ENCODE measurements around the gene CMIP.
A peak's percentile ranks its signal among the peaks of the same experiment; 100 is the strongest.

CMIP gene

GRCh38 chr16:81484908-81485624 lies 40.5 kb downstream of the CMIP start:
- no peak for DNase-seq (ENCODE audit: low read depth in 2 of 2)
- no peak overlapping the region for H3K4me3 ChIP-seq (replicated peaks in 1 of 2; ENCODE audit: low read depth in 2 of 2, low read length in 2 of 2)
- TF ChIP-seq CTCF (IDR thresholded peaks at IDR 0.05; ENCODE audit: low read depth, low read length): no peak

GRCh38 chr16:81485824-81486539 lies 41.4 kb downstream of the CMIP start:
- no peak overlapping the region for H3K4me3 ChIP-seq (replicated peaks in 1 of 2; ENCODE audit: low read depth in 2 of 2, low read length in 2 of 2)
- DNase-seq (ENCODE audit: low read depth in 2 of 2): peak; percentile 36 to 51
- no peak for TF ChIP-seq CTCF (IDR thresholded peaks at IDR 0.05; ENCODE audit: low read depth, low read length)

- H3K4me3 ChIP-seq (replicated peaks in 1 of 2; ENCODE audit: low read depth in 2 of 2, low read length in 2 of 2): no peak overlapping the region
- TF ChIP-seq CTCF (IDR thresholded peaks at IDR 0.05; ENCODE audit: low read depth, low read length): no peak
- DNase-seq (ENCODE audit: low read depth in 2 of 2): peak; percentile 70 to 87
Measured at GRCh38 chr16:81486540-81487061, 42.0 kb downstream of the CMIP start.

- no peak for TF ChIP-seq CTCF (IDR thresholded peaks at IDR 0.05; ENCODE audit: low read depth, low read length)
- DNase-seq (ENCODE audit: low read depth in 2 of 2): peak in 1 of 2 donors; percentile 43
Measured at GRCh38 chr16:81487301-81487720, 42.7 kb downstream of the CMIP start.

GRCh38 chr16:81488687-81489411 lies 44.2 kb downstream of the CMIP start:
- DNase-seq (ENCODE audit: low read depth in 2 of 2): no peak
- no peak for TF ChIP-seq CTCF (IDR thresholded peaks at IDR 0.05; ENCODE audit: low read depth, low read length)

More at GRCh38 chr16:81487301-81487720, 42.7 kb downstream of the CMIP start:
- no peak overlapping the region for H3K4me3 ChIP-seq (replicated peaks in 1 of 2; ENCODE audit: low read depth in 2 of 2, low read length in 2 of 2)

GRCh38 chr16:81489547-81490267 lies 45.1 kb downstream of the CMIP start:
- no peak overlapping the region for H3K4me3 ChIP-seq (replicated peaks in 1 of 2; ENCODE audit: low read depth in 2 of 2, low read length in 2 of 2)
- no peak for DNase-seq (ENCODE audit: low read depth in 2 of 2)
- no peak for TF ChIP-seq CTCF (IDR thresholded peaks at IDR 0.05; ENCODE audit: low read depth, low read length)

More at GRCh38 chr16:81488687-81489411, 44.2 kb downstream of the CMIP start:
- no peak overlapping the region for H3K4me3 ChIP-seq (replicated peaks in 1 of 2; ENCODE audit: low read depth in 2 of 2, low read length in 2 of 2)

Measured in cardiac fibroblast (primary cell).